Measurements from ENCODE around the gene U2AF2.
A peak's percentile ranks its signal among the peaks of the same experiment; 100 is the strongest.

DNA sequence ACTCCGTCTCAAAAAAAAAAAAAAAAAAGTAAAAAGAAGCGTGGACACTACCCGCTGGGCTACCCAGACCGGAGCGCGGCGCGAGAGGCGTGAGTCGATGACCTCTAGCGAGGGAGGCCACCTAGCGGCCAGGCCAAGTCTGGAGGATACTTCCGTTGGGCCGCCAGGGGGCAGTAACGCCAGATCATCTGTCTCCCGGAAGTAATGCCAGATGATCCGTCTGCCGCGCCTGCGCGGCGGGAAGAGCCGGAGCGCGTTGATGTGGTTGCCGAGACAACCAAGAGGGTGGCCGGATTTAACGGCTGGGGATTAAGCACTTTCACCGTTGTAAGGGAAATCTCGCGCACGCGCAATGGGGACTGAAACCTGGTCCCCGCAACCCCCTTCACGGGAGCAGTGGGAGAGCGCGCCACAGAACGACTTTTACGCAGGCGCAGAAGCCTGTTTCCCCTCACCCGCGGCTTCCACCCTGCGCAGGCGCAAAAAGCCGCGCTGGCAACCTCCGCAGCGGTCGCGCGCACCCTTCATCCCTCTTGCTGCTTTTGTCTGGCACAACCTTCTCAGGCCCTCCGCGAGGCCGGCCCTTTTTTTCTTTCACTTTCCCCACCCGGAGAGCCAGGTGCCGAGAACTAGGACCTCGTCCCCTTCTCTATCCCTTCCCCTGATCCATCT, 1.0 kb upstream of the U2AF2 start:
- TF ChIP-seq, protein P1, sequence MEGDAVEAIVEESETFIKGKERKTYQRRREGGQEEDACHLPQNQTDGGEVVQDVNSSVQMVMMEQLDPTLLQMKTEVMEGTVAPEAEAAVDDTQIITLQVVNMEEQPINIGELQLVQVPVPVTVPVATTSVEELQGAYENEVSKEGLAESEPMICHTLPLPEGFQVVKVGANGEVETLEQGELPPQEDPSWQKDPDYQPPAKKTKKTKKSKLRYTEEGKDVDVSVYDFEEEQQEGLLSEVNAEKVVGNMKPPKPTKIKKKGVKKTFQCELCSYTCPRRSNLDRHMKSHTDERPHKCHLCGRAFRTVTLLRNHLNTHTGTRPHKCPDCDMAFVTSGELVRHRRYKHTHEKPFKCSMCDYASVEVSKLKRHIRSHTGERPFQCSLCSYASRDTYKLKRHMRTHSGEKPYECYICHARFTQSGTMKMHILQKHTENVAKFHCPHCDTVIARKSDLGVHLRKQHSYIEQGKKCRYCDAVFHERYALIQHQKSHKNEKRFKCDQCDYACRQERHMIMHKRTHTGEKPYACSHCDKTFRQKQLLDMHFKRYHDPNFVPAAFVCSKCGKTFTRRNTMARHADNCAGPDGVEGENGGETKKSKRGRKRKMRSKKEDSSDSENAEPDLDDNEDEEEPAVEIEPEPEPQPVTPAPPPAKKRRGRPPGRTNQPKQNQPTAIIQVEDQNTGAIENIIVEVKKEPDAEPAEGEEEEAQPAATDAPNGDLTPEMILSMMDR (IDR thresholded peaks at IDR 0.05): peak; percentile 94 to 100 (median 99)
- peak; percentile 76 to 92 for TF ChIP-seq POLR2A (IDR thresholded peaks at IDR 0.05)

Data from uterus (tissue), 2 donors.